Ishikawa (cell line): Measurements from ENCODE around the gene ZMYND12.

ENCODE experiments used
- CEBPB ChIP-seq: IDR thresholded peaks from 2 replicates; pipeline ENCODE4 v1.6.1; 2012
- CREB1 ChIP-seq: IDR thresholded peaks from 2 replicates; pipeline ENCODE4 v1.6.1; 2012; ENCODE audit warnings: low read depth
- EGR1 ChIP-seq: IDR thresholded peaks from 2 replicates; pipeline ENCODE4 v1.6.1; 2012
- EP300 ChIP-seq: IDR thresholded peaks from 2 replicates; pipeline ENCODE4 v1.6.1; 2012; ENCODE audit warnings: borderline replicate concordance
- FOXM1 ChIP-seq: IDR thresholded peaks from 2 replicates; pipeline ENCODE4 v1.6.1; 2012; ENCODE audit warnings: low read depth, borderline replicate concordance
- NFIC ChIP-seq: IDR thresholded peaks from 2 replicates; pipeline ENCODE4 v1.6.1; 2012
- RAD21 ChIP-seq: IDR thresholded peaks from 2 replicates; pipeline ENCODE4 v1.6.1; 2012; ENCODE audit warnings: low read depth
- TAF1 ChIP-seq: IDR thresholded peaks from 2 replicates; pipeline ENCODE4 v1.6.1; 2012; ENCODE audit warnings: low read depth, mild to moderate bottlenecking
- TCF12 ChIP-seq: IDR thresholded peaks from 2 replicates; pipeline ENCODE4 v1.6.1; 2012; ENCODE audit warnings: low read depth
- TEAD4 ChIP-seq: IDR thresholded peaks from 2 replicates; pipeline ENCODE4 v1.6.1; 2012
- YY1 ChIP-seq: IDR thresholded peaks from 2 replicates; pipeline ENCODE4 v1.6.1; 2012; ENCODE audit warnings: low read depth
- ZBTB7A ChIP-seq: IDR thresholded peaks from 2 replicates; pipeline ENCODE4 v1.6.1; 2012; ENCODE audit warnings: low read depth
- TF ChIP-seq, protein P1 (sequence below): IDR thresholded peaks from 2 replicates; pipeline ENCODE4 v1.6.1; 2012
- TF ChIP-seq, protein P2 (sequence below): IDR thresholded peaks from 2 replicates; pipeline ENCODE4 v1.6.1; 2012; ENCODE audit warnings: low read depth, mild to moderate bottlenecking
- TF ChIP-seq, protein P3 (sequence below): IDR thresholded peaks from 2 replicates; pipeline ENCODE4 v1.6.1; 2012

Gene ZMYND12

GRCh38 chr1:42424201-42424600 is 31.6 kb downstream of the ZMYND12 start:
- TF ChIP-seq EGR1 (no peak), FOXM1 (no peak), CREB1 (no peak), TCF12 (no peak), EP300 (no peak), RAD21 (no peak), ZBTB7A (no peak), NFIC (no peak), TAF1 (no peak), TEAD4 (no peak)
- TF ChIP-seq, protein P1, sequence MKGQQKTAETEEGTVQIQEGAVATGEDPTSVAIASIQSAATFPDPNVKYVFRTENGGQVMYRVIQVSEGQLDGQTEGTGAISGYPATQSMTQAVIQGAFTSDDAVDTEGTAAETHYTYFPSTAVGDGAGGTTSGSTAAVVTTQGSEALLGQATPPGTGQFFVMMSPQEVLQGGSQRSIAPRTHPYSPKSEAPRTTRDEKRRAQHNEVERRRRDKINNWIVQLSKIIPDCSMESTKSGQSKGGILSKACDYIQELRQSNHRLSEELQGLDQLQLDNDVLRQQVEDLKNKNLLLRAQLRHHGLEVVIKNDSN = no peak
- TF ChIP-seq, protein P2, sequence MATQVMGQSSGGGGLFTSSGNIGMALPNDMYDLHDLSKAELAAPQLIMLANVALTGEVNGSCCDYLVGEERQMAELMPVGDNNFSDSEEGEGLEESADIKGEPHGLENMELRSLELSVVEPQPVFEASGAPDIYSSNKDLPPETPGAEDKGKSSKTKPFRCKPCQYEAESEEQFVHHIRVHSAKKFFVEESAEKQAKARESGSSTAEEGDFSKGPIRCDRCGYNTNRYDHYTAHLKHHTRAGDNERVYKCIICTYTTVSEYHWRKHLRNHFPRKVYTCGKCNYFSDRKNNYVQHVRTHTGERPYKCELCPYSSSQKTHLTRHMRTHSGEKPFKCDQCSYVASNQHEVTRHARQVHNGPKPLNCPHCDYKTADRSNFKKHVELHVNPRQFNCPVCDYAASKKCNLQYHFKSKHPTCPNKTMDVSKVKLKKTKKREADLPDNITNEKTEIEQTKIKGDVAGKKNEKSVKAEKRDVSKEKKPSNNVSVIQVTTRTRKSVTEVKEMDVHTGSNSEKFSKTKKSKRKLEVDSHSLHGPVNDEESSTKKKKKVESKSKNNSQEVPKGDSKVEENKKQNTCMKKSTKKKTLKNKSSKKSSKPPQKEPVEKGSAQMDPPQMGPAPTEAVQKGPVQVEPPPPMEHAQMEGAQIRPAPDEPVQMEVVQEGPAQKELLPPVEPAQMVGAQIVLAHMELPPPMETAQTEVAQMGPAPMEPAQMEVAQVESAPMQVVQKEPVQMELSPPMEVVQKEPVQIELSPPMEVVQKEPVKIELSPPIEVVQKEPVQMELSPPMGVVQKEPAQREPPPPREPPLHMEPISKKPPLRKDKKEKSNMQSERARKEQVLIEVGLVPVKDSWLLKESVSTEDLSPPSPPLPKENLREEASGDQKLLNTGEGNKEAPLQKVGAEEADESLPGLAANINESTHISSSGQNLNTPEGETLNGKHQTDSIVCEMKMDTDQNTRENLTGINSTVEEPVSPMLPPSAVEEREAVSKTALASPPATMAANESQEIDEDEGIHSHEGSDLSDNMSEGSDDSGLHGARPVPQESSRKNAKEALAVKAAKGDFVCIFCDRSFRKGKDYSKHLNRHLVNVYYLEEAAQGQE = no peak
- TF ChIP-seq, protein P3, sequence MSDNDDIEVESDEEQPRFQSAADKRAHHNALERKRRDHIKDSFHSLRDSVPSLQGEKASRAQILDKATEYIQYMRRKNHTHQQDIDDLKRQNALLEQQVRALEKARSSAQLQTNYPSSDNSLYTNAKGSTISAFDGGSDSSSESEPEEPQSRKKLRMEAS = no peak

DNA sequence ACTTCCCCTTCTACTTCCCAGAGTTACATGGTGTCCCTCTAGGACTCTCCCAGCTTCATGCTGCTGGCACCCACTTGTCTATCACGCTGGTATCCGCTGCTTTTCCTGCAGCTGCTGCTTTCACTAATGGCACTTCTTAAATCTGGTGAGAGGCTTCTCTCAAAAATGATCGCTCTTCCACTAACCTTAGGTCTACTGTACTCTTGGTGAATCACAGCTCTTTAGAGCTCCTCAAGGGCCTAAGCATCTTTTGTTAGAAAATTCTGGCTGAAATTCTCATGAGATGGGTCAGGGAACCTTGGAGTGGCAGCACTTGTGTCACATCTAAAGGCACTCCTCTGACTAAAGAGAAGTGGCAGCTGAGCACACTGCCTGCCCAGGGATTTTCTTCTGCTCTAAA is 32.1 kb downstream of the ZMYND12 start:
- TF ChIP-seq FOXM1 (no peak), RAD21 (no peak), EGR1 (no peak), CEBPB (no peak), CREB1 (no peak), TCF12 (no peak), TEAD4 (no peak), ZBTB7A (no peak), YY1 (no peak), EP300 (no peak), TAF1 (no peak), NFIC (no peak)
- TF ChIP-seq, protein P1 = no peak
- TF ChIP-seq, protein P3 = no peak
- TF ChIP-seq, protein P2 = no peak

- TF ChIP-seq RAD21 = no peak
- no peak for TF ChIP-seq TCF12
- TF ChIP-seq YY1 = no peak
- no peak for TF ChIP-seq CEBPB
- TF ChIP-seq, protein P2 = no peak
- no peak for TF ChIP-seq TEAD4
- TF ChIP-seq, protein P3 = no peak
- TF ChIP-seq ZBTB7A = no peak
- TF ChIP-seq EGR1 = no peak
- TF ChIP-seq FOXM1 = no peak
- no peak for TF ChIP-seq NFIC
- TF ChIP-seq TAF1 = no peak
- TF ChIP-seq, protein P1 = no peak
- no peak for TF ChIP-seq CREB1
- no peak for TF ChIP-seq EP300
Measured at GRCh38 chr1:42422737-42423136, 33.1 kb downstream of the ZMYND12 start.
